ENCODE data around the gene SSH3.

GRCh38 chr11:67357831-67358670 lies 54.7 kb downstream of the SSH3 start:
- TF ChIP-seq, protein P1, sequence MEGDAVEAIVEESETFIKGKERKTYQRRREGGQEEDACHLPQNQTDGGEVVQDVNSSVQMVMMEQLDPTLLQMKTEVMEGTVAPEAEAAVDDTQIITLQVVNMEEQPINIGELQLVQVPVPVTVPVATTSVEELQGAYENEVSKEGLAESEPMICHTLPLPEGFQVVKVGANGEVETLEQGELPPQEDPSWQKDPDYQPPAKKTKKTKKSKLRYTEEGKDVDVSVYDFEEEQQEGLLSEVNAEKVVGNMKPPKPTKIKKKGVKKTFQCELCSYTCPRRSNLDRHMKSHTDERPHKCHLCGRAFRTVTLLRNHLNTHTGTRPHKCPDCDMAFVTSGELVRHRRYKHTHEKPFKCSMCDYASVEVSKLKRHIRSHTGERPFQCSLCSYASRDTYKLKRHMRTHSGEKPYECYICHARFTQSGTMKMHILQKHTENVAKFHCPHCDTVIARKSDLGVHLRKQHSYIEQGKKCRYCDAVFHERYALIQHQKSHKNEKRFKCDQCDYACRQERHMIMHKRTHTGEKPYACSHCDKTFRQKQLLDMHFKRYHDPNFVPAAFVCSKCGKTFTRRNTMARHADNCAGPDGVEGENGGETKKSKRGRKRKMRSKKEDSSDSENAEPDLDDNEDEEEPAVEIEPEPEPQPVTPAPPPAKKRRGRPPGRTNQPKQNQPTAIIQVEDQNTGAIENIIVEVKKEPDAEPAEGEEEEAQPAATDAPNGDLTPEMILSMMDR (conservative IDR thresholded peaks at IDR 0.05; ENCODE audit: low read length), result no peak
- no peak for TF ChIP-seq EZH2phosphoT487 (IDR thresholded peaks at IDR 0.05; ENCODE audit: borderline replicate concordance, low read depth, low read length)

Data from OCI-LY7 (cell line).